ENCODE results near the gene SEPHS1.

The SEPHS1 gene

GRCh38 chr10:13271552-13272163 is 76.4 kb downstream of the SEPHS1 start:
- peak; percentile 26 for DNase-seq (ENCODE audit: low read depth)
- H3K4me3 ChIP-seq (ENCODE audit: low read depth, low read length): peak overlapping the region; percentile 9
- TF ChIP-seq, protein P1, sequence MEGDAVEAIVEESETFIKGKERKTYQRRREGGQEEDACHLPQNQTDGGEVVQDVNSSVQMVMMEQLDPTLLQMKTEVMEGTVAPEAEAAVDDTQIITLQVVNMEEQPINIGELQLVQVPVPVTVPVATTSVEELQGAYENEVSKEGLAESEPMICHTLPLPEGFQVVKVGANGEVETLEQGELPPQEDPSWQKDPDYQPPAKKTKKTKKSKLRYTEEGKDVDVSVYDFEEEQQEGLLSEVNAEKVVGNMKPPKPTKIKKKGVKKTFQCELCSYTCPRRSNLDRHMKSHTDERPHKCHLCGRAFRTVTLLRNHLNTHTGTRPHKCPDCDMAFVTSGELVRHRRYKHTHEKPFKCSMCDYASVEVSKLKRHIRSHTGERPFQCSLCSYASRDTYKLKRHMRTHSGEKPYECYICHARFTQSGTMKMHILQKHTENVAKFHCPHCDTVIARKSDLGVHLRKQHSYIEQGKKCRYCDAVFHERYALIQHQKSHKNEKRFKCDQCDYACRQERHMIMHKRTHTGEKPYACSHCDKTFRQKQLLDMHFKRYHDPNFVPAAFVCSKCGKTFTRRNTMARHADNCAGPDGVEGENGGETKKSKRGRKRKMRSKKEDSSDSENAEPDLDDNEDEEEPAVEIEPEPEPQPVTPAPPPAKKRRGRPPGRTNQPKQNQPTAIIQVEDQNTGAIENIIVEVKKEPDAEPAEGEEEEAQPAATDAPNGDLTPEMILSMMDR (IDR thresholded peaks at IDR 0.05; ENCODE audit: low read depth, low read length, missing control alignments): peak; percentile 88

- no peak for DNase-seq (ENCODE audit: low read depth)
- TF ChIP-seq, protein P1 (IDR thresholded peaks at IDR 0.05; ENCODE audit: low read depth, low read length, missing control alignments): no peak
- no peak overlapping the region for H3K4me3 ChIP-seq (ENCODE audit: low read depth, low read length)
These were observed 77.1 kb downstream of the SEPHS1 start for GRCh38 chr10:13270877-13271551.

DNA sequence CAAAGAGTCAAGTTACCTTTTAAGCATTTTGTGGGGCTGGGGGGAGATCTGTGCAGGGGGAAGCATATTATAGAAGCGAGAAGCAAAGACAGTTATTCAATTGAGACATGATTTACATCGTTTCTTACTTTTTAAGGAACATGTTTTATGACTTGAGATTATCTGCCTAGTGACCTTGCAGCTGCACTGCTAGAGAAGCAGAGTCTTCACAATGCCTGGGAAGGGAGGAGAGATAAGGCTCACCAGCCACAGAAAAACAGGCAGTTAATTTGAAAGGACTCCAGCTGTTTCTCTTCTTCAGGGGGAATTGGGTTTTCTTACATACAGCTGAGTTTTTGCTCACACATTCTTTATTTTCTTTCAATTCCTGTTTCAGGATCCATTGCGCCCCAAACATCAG is 79.3 kb downstream of the SEPHS1 start:
- TF ChIP-seq, protein P1 (IDR thresholded peaks at IDR 0.05; ENCODE audit: low read depth, low read length, missing control alignments): no peak
- H3K4me3 ChIP-seq (ENCODE audit: low read depth, low read length): no peak overlapping the region
- no peak for DNase-seq (ENCODE audit: low read depth)

DNA sequence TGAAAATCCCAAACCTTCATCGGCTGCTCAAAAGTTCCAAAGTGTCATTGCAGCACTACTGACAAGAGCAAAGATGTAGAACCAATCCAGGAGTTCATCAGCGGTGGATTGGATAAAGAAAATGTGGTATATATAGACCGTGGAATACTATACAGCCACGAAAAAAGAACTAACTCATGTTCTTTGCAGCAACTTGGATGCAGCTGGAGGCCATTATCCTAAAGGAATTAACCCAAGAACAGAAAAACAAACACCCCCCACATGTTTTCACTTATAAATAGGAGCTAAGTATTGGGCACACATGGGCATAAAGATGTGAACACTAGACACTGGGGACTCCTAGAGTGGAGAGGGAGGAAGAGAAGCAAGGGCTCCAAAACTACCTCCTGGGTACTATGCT is 79.8 kb downstream of the SEPHS1 start:
- H3K4me3 ChIP-seq (ENCODE audit: low read depth, low read length): no peak overlapping the region
- no peak for DNase-seq (ENCODE audit: low read depth)
- TF ChIP-seq, protein P1 (IDR thresholded peaks at IDR 0.05; ENCODE audit: low read depth, low read length, missing control alignments): no peak
